Mesenchymal stem cell (in vitro differentiated cells and primary cell): ENCODE results near the gene SLC39A3.

Experiments used
- DNase-seq: peaks from one replicate; pipeline ENCODE4 v3.0.0-alpha.2; 2013
- H2AFZ ChIP-seq: one replicate; pipeline ENCODE4 v1.6.1; 2013; ENCODE audit warnings: low read depth, mild to moderate bottlenecking, control low read depth, inconsistent platforms, low read length, moderate library complexity
- H2AK5ac ChIP-seq: 2 replicates; pipeline ENCODE4 v1.6.1; 2013; ENCODE audit warnings: low read length, moderate library complexity, mild to moderate bottlenecking, inconsistent platforms; ENCODE audit not compliant: severe bottlenecking
- H2BK120ac ChIP-seq: one replicate; pipeline ENCODE4 v1.6.1; 2013; ENCODE audit warnings: low read depth, mild to moderate bottlenecking, inconsistent platforms, low read length, moderate library complexity
- H2BK12ac ChIP-seq, 2 experiments: one replicate each; pipeline ENCODE4 v1.6.1; 2013; ENCODE audit warnings: inconsistent platforms in 2 of 2, low read length in 2 of 2, mild to moderate bottlenecking in 2 of 2, moderate library complexity in 2 of 2, control low read depth in 1 of 2
- H2BK15ac ChIP-seq: one replicate; pipeline ENCODE4 v1.6.1; 2013; ENCODE audit warnings: mild to moderate bottlenecking, low read depth, inconsistent platforms; ENCODE audit not compliant: poor library complexity, severe bottlenecking
- H2BK5ac ChIP-seq: 2 replicates; pipeline ENCODE4 v1.6.1; 2013; ENCODE audit warnings: low read depth, mild to moderate bottlenecking, low read length, control low read depth, inconsistent platforms; ENCODE audit not compliant: poor library complexity, severe bottlenecking
- H3K14ac ChIP-seq, 2 experiments: one replicate each; pipeline ENCODE4 v1.6.1; 2013; ENCODE audit warnings: inconsistent platforms in 2 of 2, low read length in 2 of 2, control low read depth in 1 of 2, mild to moderate bottlenecking in 1 of 2, moderate library complexity in 1 of 2
- H3K18ac ChIP-seq, 2 experiments: one replicate each; pipeline ENCODE4 v1.6.1; 2013; ENCODE audit warnings: inconsistent platforms in 2 of 2, low read length in 2 of 2, control low read depth in 1 of 2, low read depth in 1 of 2, mild to moderate bottlenecking in 1 of 2
- H3K23ac ChIP-seq, 2 experiments: one replicate each; pipeline ENCODE4 v1.6.1; 2013; ENCODE audit warnings: inconsistent platforms in 2 of 2, low read length in 2 of 2, mild to moderate bottlenecking in 2 of 2, moderate library complexity in 2 of 2, control low read depth in 1 of 2
- H3K27ac ChIP-seq: 2 replicates; pipeline ENCODE4 v1.5.1; 2013; ENCODE audit warnings: mild to moderate bottlenecking, moderate library complexity, low read length, control low read depth, inconsistent platforms; ENCODE audit not compliant: poor library complexity, severe bottlenecking
- H3K27me3 ChIP-seq, 2 experiments: 2 replicates each; pipeline versions ENCODE4 v1.6.1 to v1.7.0; 2013; ENCODE audit warnings: low read length in 2 of 2, mild to moderate bottlenecking in 2 of 2, moderate library complexity in 2 of 2, control low read depth in 1 of 2, inconsistent platforms in 1 of 2; ENCODE audit not compliant: control insufficient read depth in 1 of 2, insufficient read depth in 1 of 2
- H3K36me3 ChIP-seq, 2 experiments: 2 replicates each; pipeline versions ENCODE4 v1.6.1 to v1.7.0; 2013; ENCODE audit warnings: low read length in 2 of 2, control low read depth in 1 of 2, inconsistent platforms in 1 of 2, low read depth in 1 of 2, mild to moderate bottlenecking in 1 of 2; ENCODE audit not compliant: insufficient read depth in 2 of 2, control insufficient read depth in 1 of 2
- H3K4ac ChIP-seq, 2 experiments: one replicate each; pipeline ENCODE4 v1.6.1; 2013; ENCODE audit warnings: inconsistent platforms in 2 of 2, low read length in 2 of 2, mild to moderate bottlenecking in 2 of 2, moderate library complexity in 2 of 2, control low read depth in 1 of 2, low read depth in 1 of 2
- H3K4me1 ChIP-seq: 2 replicates; pipeline ENCODE4 v1.6.1; 2013; ENCODE audit warnings: low read depth, low read length, control low read depth; ENCODE audit not compliant: control insufficient read depth, insufficient read depth
- H3K4me2 ChIP-seq: 2 replicates; pipeline ENCODE4 v1.6.1; 2013; ENCODE audit warnings: low read length, mild to moderate bottlenecking, inconsistent platforms; ENCODE audit not compliant: poor library complexity, severe bottlenecking
- H3K4me3 ChIP-seq, 2 experiments: 2 replicates each; pipeline versions ENCODE4 v1.5.1 to v1.7.0; 2013; ENCODE audit warnings: low read length in 2 of 2, mild to moderate bottlenecking in 2 of 2, control low read depth in 1 of 2, low read depth in 1 of 2; ENCODE audit not compliant: insufficient read depth in 1 of 2
- H3K79me1 ChIP-seq: replicated peaks from 2 replicates; pipeline ENCODE4 v1.6.1; 2013; ENCODE audit warnings: mild to moderate bottlenecking, control low read depth, low read length, inconsistent platforms; ENCODE audit not compliant: poor library complexity, severe bottlenecking
- H3K9ac ChIP-seq: 2 replicates; pipeline ENCODE4 v1.7.0; 2013; ENCODE audit warnings: mild to moderate bottlenecking, low read length, moderate library complexity
- H3K9me3 ChIP-seq: 2 replicates; pipeline ENCODE4 v1.7.0; 2013; ENCODE audit warnings: mild to moderate bottlenecking, low read length; ENCODE audit not compliant: control insufficient read depth
- H4K8ac ChIP-seq: one replicate; pipeline ENCODE4 v1.6.1; 2013; ENCODE audit warnings: inconsistent platforms, mild to moderate bottlenecking, low read length, moderate library complexity
- H4K91ac ChIP-seq: one replicate; pipeline ENCODE4 v1.6.1; 2013; ENCODE audit warnings: mild to moderate bottlenecking, low read length, inconsistent platforms
- WGBS: methylation state at CpG from one replicate; pipeline ENCODE4 v1.1.7; 2013; ENCODE audit warnings: mixed read lengths; 5-methylcytosine and 5-hydroxymethylcytosine counted together

The SLC39A3 gene

GRCh38 chr19:2700660-2701360 lies 39.0 kb downstream of the SLC39A3 start:
- no peak overlapping the region for H2AK5ac ChIP-seq
- no peak overlapping the region for H3K4me2 ChIP-seq
- no peak overlapping the region for H2AFZ ChIP-seq
- H2BK5ac ChIP-seq: no peak overlapping the region
- no peak overlapping the region for H2BK15ac ChIP-seq
- no peak overlapping the region for H3K27ac ChIP-seq
- H3K9ac ChIP-seq: no peak overlapping the region
- no peak overlapping the region for H4K91ac ChIP-seq
- H2BK12ac ChIP-seq: no peak overlapping the region
- 26% methylated on average over 26 of the region's 26 CpGs for WGBS
- no peak for DNase-seq
- no peak overlapping the region for H3K4ac ChIP-seq
- H3K36me3 ChIP-seq: no peaks in the 10 kb centered on the region
- no peak overlapping the region for H2BK120ac ChIP-seq
- H3K14ac ChIP-seq: no peak overlapping the region
- H3K4me3 ChIP-seq: no peak overlapping the region
- H4K8ac ChIP-seq: no peak overlapping the region
- no peak overlapping the region for H3K18ac ChIP-seq
- H3K79me1 ChIP-seq: no peaks in the 10 kb centered on the region
- no peaks in the 10 kb centered on the region for H3K9me3 ChIP-seq
- no peak overlapping the region for H3K23ac ChIP-seq
- peaks cover 54 to 63% of the 10 kb centered on the region in 2 experiments for H3K27me3 ChIP-seq
- peaks cover 8% of the 10 kb centered on the region for H3K4me1 ChIP-seq

GRCh38 chr19:2699413-2700140 lies 40.2 kb downstream of the SLC39A3 start:
- Histone ChIP-seq H2BK12ac (no peak overlapping the region), H3K4me3 (no peak overlapping the region), H3K4ac (no peak overlapping the region), H3K14ac (no peak overlapping the region), H3K79me1 (no peaks in the 10 kb centered on the region), H2BK15ac (no peak overlapping the region), H3K27ac (no peak overlapping the region), H3K4me2 (no peak overlapping the region), H3K18ac (no peak overlapping the region), H3K23ac (no peak overlapping the region), H2BK5ac (no peak overlapping the region), H3K36me3 (no peaks in the 10 kb centered on the region), H3K4me1 (peaks cover 8% of the 10 kb centered on the region), H4K91ac (no peak overlapping the region), H2BK120ac (no peak overlapping the region), H3K9me3 (no peaks in the 10 kb centered on the region), H3K27me3 (peaks cover 61 to 65% of the 10 kb centered on the region in 2 experiments), H2AFZ (no peak overlapping the region), H3K9ac (no peak overlapping the region), H2AK5ac (no peak overlapping the region), H4K8ac (no peak overlapping the region)
- 76% methylated on average over 14 of the region's 15 CpGs for WGBS
- DNase-seq: no peak

GRCh38 chr19:2694196-2694595 lies 45.6 kb downstream of the SLC39A3 start:
- H2BK12ac ChIP-seq: no peak overlapping the region
- no peak overlapping the region for H2BK5ac ChIP-seq
- no peak overlapping the region for H3K27ac ChIP-seq
- no peak overlapping the region for H3K14ac ChIP-seq
- no peak overlapping the region for H2AFZ ChIP-seq
- no peak overlapping the region for H3K9ac ChIP-seq
- no peak overlapping the region for H3K4me3 ChIP-seq
- no peak overlapping the region for H2BK120ac ChIP-seq
- H3K23ac ChIP-seq: no peak overlapping the region
- H3K9me3 ChIP-seq: no peaks in the 10 kb centered on the region
- H2BK15ac ChIP-seq: no peak overlapping the region
- H3K4me1 ChIP-seq: peaks cover 1% of the 10 kb centered on the region
- H3K18ac ChIP-seq: no peak overlapping the region
- no peak overlapping the region for H3K4me2 ChIP-seq
- H4K91ac ChIP-seq: no peak overlapping the region
- peaks cover 21 to 38% of the 10 kb centered on the region in 2 experiments for H3K27me3 ChIP-seq
- no peak overlapping the region for H2AK5ac ChIP-seq
- no peaks in the 10 kb centered on the region for H3K79me1 ChIP-seq
- DNase-seq: no peak
- no peak overlapping the region for H3K4ac ChIP-seq
- no peaks in the 10 kb centered on the region for H3K36me3 ChIP-seq
- WGBS: 65% methylated on average over 5 of the region's 5 CpGs
- H4K8ac ChIP-seq: no peak overlapping the region

- H2BK12ac ChIP-seq: no peak overlapping the region
- 75% methylated on average over 9 of the region's 12 CpGs for WGBS
- H3K4me3 ChIP-seq: no peak overlapping the region
- H3K27me3 ChIP-seq: peaks cover 16 to 34% of the 10 kb centered on the region in 2 experiments
- H2AK5ac ChIP-seq: no peak overlapping the region
- H3K14ac ChIP-seq: no peak overlapping the region
- no peak overlapping the region for H3K27ac ChIP-seq
- no peak overlapping the region for H3K4ac ChIP-seq
- H2AFZ ChIP-seq: no peak overlapping the region
- H2BK5ac ChIP-seq: no peak overlapping the region
- H3K36me3 ChIP-seq: no peaks in the 10 kb centered on the region
- H3K4me2 ChIP-seq: no peak overlapping the region
- no peaks in the 10 kb centered on the region for H3K79me1 ChIP-seq
- no peak overlapping the region for H3K18ac ChIP-seq
- H4K8ac ChIP-seq: no peak overlapping the region
- no peak overlapping the region for H2BK120ac ChIP-seq
- H4K91ac ChIP-seq: peak overlapping the region; percentile 39
- no peak overlapping the region for H3K23ac ChIP-seq
- H3K9ac ChIP-seq: no peak overlapping the region
- no peaks in the 10 kb centered on the region for H3K9me3 ChIP-seq
- no peak for DNase-seq
- H2BK15ac ChIP-seq: no peak overlapping the region
- peaks cover 1% of the 10 kb centered on the region for H3K4me1 ChIP-seq
These were observed 46.2 kb downstream of the SLC39A3 start for GRCh38 chr19:2693492-2694160.
